Ishikawa (cell line): Measurements from ENCODE around the gene RGS14.

Experiments used
- CEBPB ChIP-seq: IDR thresholded peaks from 2 replicates; pipeline ENCODE4 v1.6.1; 2012
- CREB1 ChIP-seq: IDR thresholded peaks from 2 replicates; pipeline ENCODE4 v1.6.1; 2012; ENCODE audit warnings: low read depth
- EP300 ChIP-seq: IDR thresholded peaks from 2 replicates; pipeline ENCODE4 v1.6.1; 2012; ENCODE audit warnings: borderline replicate concordance
- RAD21 ChIP-seq: IDR thresholded peaks from 2 replicates; pipeline ENCODE4 v1.6.1; 2012; ENCODE audit warnings: low read depth
- TCF12 ChIP-seq: IDR thresholded peaks from 2 replicates; pipeline ENCODE4 v1.6.1; 2012; ENCODE audit warnings: low read depth
- YY1 ChIP-seq: IDR thresholded peaks from 2 replicates; pipeline ENCODE4 v1.6.1; 2012; ENCODE audit warnings: low read depth

DNA sequence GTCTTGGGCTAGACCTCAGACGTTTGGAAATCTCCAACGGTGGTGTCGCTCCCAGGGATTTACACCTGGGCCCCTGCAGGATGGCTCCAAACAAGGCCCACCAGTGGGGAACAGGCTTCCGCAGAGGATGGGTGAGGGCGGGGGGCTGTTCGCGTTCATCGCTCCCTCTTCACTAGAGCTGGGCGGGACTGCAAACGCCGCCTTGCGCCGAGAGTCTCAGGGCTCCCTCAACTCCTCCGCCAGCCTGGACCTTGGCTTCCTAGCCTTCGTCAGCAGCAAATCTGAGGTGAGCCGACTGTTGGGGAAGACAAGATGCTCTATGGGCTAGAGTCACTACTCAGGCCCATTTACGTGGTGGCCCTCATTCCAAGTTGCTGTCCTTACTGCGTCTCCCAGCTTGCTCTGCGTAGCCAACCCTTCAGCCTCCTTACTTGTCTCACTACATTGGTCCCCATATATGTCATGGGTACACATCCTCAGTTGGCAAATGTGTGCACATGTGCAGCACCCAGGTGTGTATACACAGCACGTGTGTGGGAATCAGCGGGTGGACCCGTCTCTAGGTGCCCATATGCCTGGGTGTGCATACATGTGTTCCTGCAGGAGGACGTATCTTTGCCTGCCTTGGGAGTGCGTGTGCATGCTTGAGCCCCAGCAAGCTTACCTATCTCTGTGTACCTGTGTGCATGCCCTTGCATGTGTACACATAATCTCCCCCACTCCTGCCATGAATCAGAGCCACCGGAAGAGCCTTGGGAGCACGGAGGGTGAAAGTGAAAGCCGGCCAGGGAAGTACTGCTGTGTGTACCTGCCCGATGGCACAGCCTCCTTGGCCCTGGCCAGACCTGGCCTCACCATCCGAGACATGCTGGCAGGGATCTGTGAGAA, 10.5 kb downstream of the RGS14 start:
- no peak for TF ChIP-seq CEBPB
- no peak for TF ChIP-seq CREB1
- TF ChIP-seq YY1, result no peak
- TF ChIP-seq EP300, result no peak
- TF ChIP-seq RAD21, result no peak
- TF ChIP-seq TCF12, result no peak
